GM12891 (cell line): ENCODE measurements around the gene VAMP1.

Experiments used
- PAX5 ChIP-seq: IDR thresholded peaks from 2 replicates; pipeline ENCODE4 v1.6.1; 2011; ENCODE audit warnings: low read length, moderate library complexity, mild to moderate bottlenecking; ENCODE audit not compliant: insufficient read depth, severe bottlenecking
- POLR2A ChIP-seq: IDR thresholded peaks from 2 replicates; pipeline ENCODE4 v1.6.1; 2011; ENCODE audit warnings: low read depth, low read length, control low read depth
- POLR2AphosphoS5 ChIP-seq: IDR thresholded peaks from 2 replicates; pipeline ENCODE4 v1.6.1; 2011; ENCODE audit warnings: low read depth, low read length, control low read depth
- POU2F2 ChIP-seq: IDR thresholded peaks from 2 replicates; pipeline ENCODE4 v1.6.1; 2011; ENCODE audit warnings: low read depth, mild to moderate bottlenecking, control low read depth, low read length, moderate library complexity
- SPI1 ChIP-seq: IDR thresholded peaks from 2 replicates; pipeline ENCODE4 v1.6.1; 2011; ENCODE audit warnings: low read depth, low read length, control low read depth
- TAF1 ChIP-seq: IDR thresholded peaks from 2 replicates; pipeline ENCODE4 v1.6.1; 2011; ENCODE audit warnings: low read depth, low read length, control low read depth

DNA sequence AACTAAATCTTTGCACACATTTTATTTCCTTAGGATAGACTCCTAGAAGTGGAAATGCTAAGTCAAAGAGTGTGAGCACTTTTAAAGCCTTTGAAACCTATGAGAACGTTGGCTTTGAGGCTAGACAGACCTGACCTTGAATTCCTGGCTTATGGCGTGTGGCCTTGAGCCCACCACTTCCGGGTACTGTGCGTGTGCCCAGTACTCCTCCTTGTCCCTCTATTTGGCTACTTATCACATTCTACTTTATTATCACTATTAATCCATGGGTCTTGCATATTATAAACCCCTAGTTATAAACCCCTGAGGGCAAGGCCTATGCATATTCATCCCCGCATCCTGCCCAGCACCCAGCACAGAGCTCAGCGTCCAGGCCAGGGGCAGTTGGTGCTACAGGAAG, 51.7 kb downstream of the VAMP1 start:
- TF ChIP-seq POLR2AphosphoS5, result no peak
- no peak for TF ChIP-seq POLR2A
- TF ChIP-seq TAF1, result no peak
- no peak for TF ChIP-seq SPI1
- TF ChIP-seq PAX5, result no peak
- no peak for TF ChIP-seq POU2F2
